ENCODE results near the gene CCDC70.
"Not testable (repeated sequence)": the region's sequence is repeated elsewhere in the genome, so short reads cannot be mapped to it uniquely, and the experiment has no call there.

Gene CCDC70

GRCh38 chr13:51865838-51866237 is 4.1 kb downstream of the CCDC70 start:
- DNase-seq = no peak

- no peak for DNase-seq
Observed at GRCh38 chr13:51867062-51867461, 5.3 kb downstream of the CCDC70 start.

- no peak for DNase-seq
Observed at GRCh38 chr13:51869916-51870315, 8.1 kb downstream of the CCDC70 start.

GRCh38 chr13:51870616-51871015 is 8.8 kb downstream of the CCDC70 start:
- DNase-seq = no peak

- DNase-seq = no peak
Observed at GRCh38 chr13:51873117-51873798, 11.5 kb downstream of the CCDC70 start.

GRCh38 chr13:51873837-51874236 is 12.1 kb downstream of the CCDC70 start:
- no peak for DNase-seq

GRCh38 chr13:51874651-51875050 is 12.9 kb downstream of the CCDC70 start:
- no peak for DNase-seq

GRCh38 chr13:51879133-51879532 is 17.4 kb downstream of the CCDC70 start:
- no peak for DNase-seq

GRCh38 chr13:51881296-51881695 is 19.5 kb downstream of the CCDC70 start:
- DNase-seq = peak; percentile 30

GRCh38 chr13:51882570-51883225 is 20.9 kb downstream of the CCDC70 start:
- no peak for DNase-seq

- DNase-seq = no peak
Observed at GRCh38 chr13:51883226-51883600, 21.4 kb downstream of the CCDC70 start.

GRCh38 chr13:51885651-51886050 is 23.9 kb downstream of the CCDC70 start:
- no peak for DNase-seq

- DNase-seq = no peak
Observed at GRCh38 chr13:51887468-51887867, 25.7 kb downstream of the CCDC70 start.

- DNase-seq = no peak
Observed at GRCh38 chr13:51892657-51893056, 30.9 kb downstream of the CCDC70 start.

GRCh38 chr13:51894239-51894638 is 32.5 kb downstream of the CCDC70 start:
- no peak for DNase-seq

- no peak for DNase-seq
Observed at GRCh38 chr13:51895906-51896888, 34.4 kb downstream of the CCDC70 start.

- no peak for DNase-seq
Observed at GRCh38 chr13:51900471-51900870, 38.7 kb downstream of the CCDC70 start.

GRCh38 chr13:51902776-51903175 is 41.0 kb downstream of the CCDC70 start:
- no peak for DNase-seq

- DNase-seq = no peak
Observed at GRCh38 chr13:51905787-51906186, 44.0 kb downstream of the CCDC70 start.

- DNase-seq = no peak
Observed at GRCh38 chr13:51906581-51906980, 44.8 kb downstream of the CCDC70 start.

- DNase-seq = no peak
Observed at GRCh38 chr13:51907040-51907732, 45.4 kb downstream of the CCDC70 start.

- DNase-seq = not testable (repeated sequence)
Observed at GRCh38 chr13:51909265-51909664, 47.5 kb downstream of the CCDC70 start.

- DNase-seq = no peak
Observed at GRCh38 chr13:51910508-51910907, 48.7 kb downstream of the CCDC70 start.

Measured in SIG-M5 (cell line).